H9 (cell line): Measurements from ENCODE around the gene UGT2A2. TPM values are rescaled to one million over a fixed set of nuclear protein-coding genes. Genes with fewer than 3 reads are reported as not detected.
"Not testable (repeated sequence)": the region's sequence is repeated elsewhere in the genome, so short reads cannot be mapped to it uniquely, and the experiment has no call there.

ENCODE experiments used
- DNase-seq: peaks from one replicate; pipeline ENCODE4 v3.0.0-alpha.2; 2017
- H2AFZ ChIP-seq: one replicate; pipeline ENCODE4 v1.6.1; 2013; ENCODE audit warnings: mild to moderate bottlenecking, low read length, control low read depth, moderate library complexity
- H2AK5ac ChIP-seq: 2 replicates; pipeline ENCODE4 v1.6.1; 2013; ENCODE audit warnings: low read length, control low read depth, mixed read lengths; ENCODE audit not compliant: insufficient read length
- H2BK120ac ChIP-seq: one replicate; pipeline ENCODE4 v1.6.1; 2013; ENCODE audit warnings: low read depth, mild to moderate bottlenecking, low read length, control low read depth, inconsistent platforms; ENCODE audit not compliant: poor library complexity, severe bottlenecking
- H2BK12ac ChIP-seq: 2 replicates; pipeline ENCODE4 v1.6.1; 2013; ENCODE audit warnings: low read length, control low read depth, mixed read lengths, low read depth; ENCODE audit not compliant: insufficient read length
- H2BK15ac ChIP-seq: 2 replicates; pipeline ENCODE4 v1.6.1; 2013; ENCODE audit warnings: low read depth, low read length, control low read depth
- H2BK20ac ChIP-seq: one replicate; pipeline ENCODE4 v1.6.1; 2013; ENCODE audit warnings: low read depth, mild to moderate bottlenecking, low read length, control low read depth, inconsistent platforms; ENCODE audit not compliant: poor library complexity, severe bottlenecking
- H2BK5ac ChIP-seq: 2 replicates; pipeline ENCODE4 v1.6.1; 2013; ENCODE audit warnings: low read length, control low read depth, mixed read lengths; ENCODE audit not compliant: insufficient read length
- H3K14ac ChIP-seq: 2 replicates; pipeline ENCODE4 v1.6.1; 2013; ENCODE audit warnings: low read length, control low read depth; ENCODE audit not compliant: insufficient read depth
- H3K18ac ChIP-seq: 2 replicates; pipeline ENCODE4 v1.6.1; 2013; ENCODE audit warnings: low read depth, mild to moderate bottlenecking, mixed read lengths, low read length, control low read depth; ENCODE audit not compliant: insufficient read length
- H3K23ac ChIP-seq: 2 replicates; pipeline ENCODE4 v1.6.1; 2013; ENCODE audit warnings: low read length, control low read depth, mixed read lengths, low read depth; ENCODE audit not compliant: insufficient read length
- H3K23me2 ChIP-seq: 2 replicates; pipeline ENCODE4 v1.6.1; 2013; ENCODE audit warnings: low read depth, mild to moderate bottlenecking, mixed read lengths, low read length, control low read depth; ENCODE audit not compliant: insufficient read length, poor library complexity, severe bottlenecking
- H3K27ac ChIP-seq: 2 replicates; pipeline ENCODE4 v1.5.1; 2013; ENCODE audit warnings: low read length, control low read depth, mixed read lengths, low read depth; ENCODE audit not compliant: insufficient read length
- H3K27me3 ChIP-seq: 2 replicates; pipeline ENCODE4 v1.6.1; 2013; ENCODE audit warnings: low read length, control low read depth, inconsistent platforms; ENCODE audit not compliant: insufficient read depth
- H3K4ac ChIP-seq: 2 replicates; pipeline ENCODE4 v1.6.1; 2013; ENCODE audit warnings: low read depth, mild to moderate bottlenecking, control low read depth, inconsistent platforms, low read length, moderate library complexity
- H3K4me1 ChIP-seq: 2 replicates; pipeline ENCODE4 v1.6.1; 2013; ENCODE audit warnings: low read length, control low read depth, inconsistent platforms; ENCODE audit not compliant: insufficient read depth
- H3K4me2 ChIP-seq: 2 replicates; pipeline ENCODE4 v1.6.1; 2013; ENCODE audit warnings: low read length, control low read depth, mixed read lengths; ENCODE audit not compliant: insufficient read length, insufficient read depth
- H3K56ac ChIP-seq: 2 replicates; pipeline ENCODE4 v1.6.1; 2013; ENCODE audit warnings: low read depth, mild to moderate bottlenecking, mixed read lengths, low read length, control low read depth; ENCODE audit not compliant: insufficient read length
- H3K79me1 ChIP-seq: 2 replicates; pipeline ENCODE4 v1.6.1; 2013; ENCODE audit warnings: low read depth, mild to moderate bottlenecking, moderate library complexity, low read length, control low read depth, inconsistent platforms; ENCODE audit not compliant: insufficient read depth, poor library complexity, severe bottlenecking
- H3K79me2 ChIP-seq: 2 replicates; pipeline ENCODE4 v1.6.1; 2013; ENCODE audit warnings: low read length, control low read depth, inconsistent platforms; ENCODE audit not compliant: insufficient read depth
- H3K9ac ChIP-seq: 2 replicates; pipeline ENCODE4 v1.6.1; 2013; ENCODE audit warnings: low read length, control low read depth, mixed read lengths; ENCODE audit not compliant: insufficient read length; ENCODE audit errors: extremely low read depth
- H3K9me3 ChIP-seq: one replicate; pipeline ENCODE4 v1.6.1; 2013; ENCODE audit warnings: low read depth, low read length, inconsistent platforms; ENCODE audit not compliant: control insufficient read depth
- H3T11ph ChIP-seq: one replicate; pipeline ENCODE4 v1.6.1; 2013; ENCODE audit warnings: mild to moderate bottlenecking, low read length, control low read depth, inconsistent platforms
- H4K20me1 ChIP-seq: one replicate; pipeline ENCODE4 v1.6.1; 2013; ENCODE audit not compliant: control insufficient read depth, insufficient read length, insufficient read depth
- H4K5ac ChIP-seq: 2 replicates; pipeline ENCODE4 v1.6.1; 2013; ENCODE audit warnings: low read depth, mild to moderate bottlenecking, mixed read lengths, low read length, control low read depth; ENCODE audit not compliant: insufficient read length
- H4K8ac ChIP-seq: replicated peaks from 2 replicates; pipeline ENCODE4 v1.6.1; 2013; ENCODE audit warnings: low read length, control low read depth, mixed read lengths, low read depth; ENCODE audit not compliant: insufficient read length
- H4K91ac ChIP-seq: 2 replicates; pipeline ENCODE4 v1.6.1; 2013; ENCODE audit warnings: low read depth, mild to moderate bottlenecking, moderate library complexity, mixed read lengths, low read length, control low read depth; ENCODE audit not compliant: insufficient read length
- H3K27ac Mint-ChIP-seq, 3 experiments: 2 replicates in 2 of 3; 3 replicates in 1 of 3; pipeline ENCODE4 v1.8.0; 2020 to 2021; ENCODE audit warnings: mixed read lengths in 3 of 3, mild to moderate bottlenecking in 1 of 3, moderate library complexity in 1 of 3
- H3K27me3 Mint-ChIP-seq: 2 replicates; pipeline ENCODE4 v1.8.0; 2021; ENCODE audit warnings: low read depth, mild to moderate bottlenecking, moderate library complexity, mixed read lengths
- H3K36me3 Mint-ChIP-seq, 3 experiments: 2 replicates in 2 of 3; 3 replicates in 1 of 3; pipeline ENCODE4 v1.8.0; 2020 to 2021; ENCODE audit warnings: low read depth in 3 of 3, mixed read lengths in 3 of 3; ENCODE audit not compliant: insufficient read depth in 1 of 3
- H3K4me1 Mint-ChIP-seq, 2 experiments: 2 replicates each; pipeline ENCODE4 v1.8.0; 2020; ENCODE audit warnings: mixed read lengths in 2 of 2
- H3K4me3 Mint-ChIP-seq, 2 experiments: 2 replicates in 1 of 2; 3 replicates in 1 of 2; pipeline ENCODE4 v1.8.0; 2020 to 2021; ENCODE audit warnings: mild to moderate bottlenecking in 2 of 2, mixed read lengths in 2 of 2, moderate library complexity in 1 of 2
- H3K9me3 Mint-ChIP-seq, 2 experiments: 2 replicates in 1 of 2; 3 replicates in 1 of 2; pipeline ENCODE4 v1.8.0; 2020; ENCODE audit warnings: mild to moderate bottlenecking in 2 of 2, mixed read lengths in 2 of 2, moderate library complexity in 1 of 2
- WGBS: extraction: QIAGEN DNeasy Blood & Tissue Kit; methylation state at CpG from one replicate; pipeline ENCODE4 v1.1.7; 2013; ENCODE audit warnings: missing lambda C conversion rate, low lambda C conversion rate, mixed read lengths; ENCODE audit not compliant: insufficient read length; ENCODE audit errors: extremely low coverage; 5-methylcytosine and 5-hydroxymethylcytosine counted together
- total RNA-seq: library from RNA; stranded (reverse); gene quantifications from 2 replicates; pipeline ENCODE4 v1.2.1, GENCODE V29; 2021

UGT2A2 gene
- total RNA-seq, 1 experiment from 2014 or later = not detected

DNA sequence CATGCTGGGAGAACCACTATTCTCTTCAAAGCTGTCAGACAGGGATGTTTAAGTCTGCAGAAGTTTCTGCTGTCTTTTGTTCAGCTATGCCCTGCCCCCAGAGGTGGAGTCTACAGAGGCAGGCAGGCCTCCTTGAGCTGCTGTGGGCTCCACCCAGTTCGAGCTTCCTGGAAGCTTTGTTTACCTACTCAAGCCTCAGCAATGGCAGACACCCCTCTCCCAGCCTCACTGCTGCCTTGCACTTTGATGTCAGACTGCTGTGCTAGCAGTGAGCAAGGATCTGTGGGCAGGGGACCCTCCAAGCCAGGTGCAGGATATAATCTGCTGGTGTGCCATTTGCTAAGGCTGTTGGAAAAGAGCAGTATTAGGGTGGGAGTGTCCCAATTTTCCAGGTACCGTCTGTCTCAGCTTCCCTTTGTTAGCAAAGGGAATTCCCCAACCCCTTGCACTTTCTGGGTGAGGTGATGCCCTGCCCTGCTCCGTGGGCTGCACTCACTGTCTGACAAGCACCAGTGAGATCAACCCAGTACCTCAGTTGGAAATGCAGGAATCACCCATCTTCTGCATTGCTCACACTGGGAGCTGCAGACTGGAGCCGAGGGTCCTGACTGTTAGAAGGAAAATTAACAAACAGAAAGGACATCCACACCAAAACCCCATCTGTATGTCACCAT lies 21.8 kb upstream of the UGT2A2 start:
- H3K56ac ChIP-seq, H2AFZ ChIP-seq, H3K4me3 Mint-ChIP-seq, H3K23ac ChIP-seq, H4K20me1 ChIP-seq, H4K5ac ChIP-seq, H3K4me1 ChIP-seq, H2BK15ac ChIP-seq, H3K23me2 ChIP-seq, H2BK120ac ChIP-seq, H2BK12ac ChIP-seq, H3K4me2 ChIP-seq, H3K14ac ChIP-seq, H2AK5ac ChIP-seq, H2BK20ac ChIP-seq, H3K9ac ChIP-seq, H3K27ac ChIP-seq, H3K79me2 ChIP-seq, H3K27me3 ChIP-seq, H4K8ac ChIP-seq, DNase-seq, H3K4ac ChIP-seq, H3K9me3 ChIP-seq, H3T11ph ChIP-seq, H3K79me1 ChIP-seq, H4K91ac ChIP-seq, H3K18ac ChIP-seq, H3K27me3 Mint-ChIP-seq, H2BK5ac ChIP-seq, H3K27ac Mint-ChIP-seq: not testable (repeated sequence)
- H3K4me1 Mint-ChIP-seq = peaks cover 10 to 12% of the 10 kb centered on the region in 2 experiments; a peak in 3 of 4 replicates
- peaks cover 14 to 20% (median 16%) of the 10 kb centered on the region in 3 experiments for H3K36me3 Mint-ChIP-seq
- peaks cover 23 to 25% of the 10 kb centered on the region in 2 experiments for H3K9me3 Mint-ChIP-seq
- WGBS = no CpG with 5 or more reads among the region's 4 CpGs
